Measurements from ENCODE around the gene HAO2.

The HAO2 gene

DNA sequence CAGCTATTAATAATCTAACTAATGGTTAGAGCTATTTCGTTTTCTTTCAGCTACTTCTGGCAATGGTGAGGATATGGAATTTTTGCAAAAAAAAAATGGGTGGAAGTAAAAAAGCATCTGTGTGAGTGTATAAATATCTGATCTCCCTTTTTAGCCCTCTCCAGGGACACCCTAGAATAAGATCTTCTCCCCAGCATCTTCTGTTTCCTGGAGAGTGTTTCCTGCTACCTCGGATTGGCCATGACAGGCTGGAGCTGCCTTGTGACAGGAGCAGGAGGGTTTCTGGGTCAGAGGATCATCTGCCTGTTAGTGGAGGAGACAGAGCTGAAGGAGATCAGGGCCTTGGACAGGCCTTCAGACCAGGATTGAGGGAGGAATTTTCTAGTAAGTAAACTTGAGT is 70.2 kb downstream of the HAO2 start:
- DNase-seq (ENCODE audit: low spot score) = no peak

DNA sequence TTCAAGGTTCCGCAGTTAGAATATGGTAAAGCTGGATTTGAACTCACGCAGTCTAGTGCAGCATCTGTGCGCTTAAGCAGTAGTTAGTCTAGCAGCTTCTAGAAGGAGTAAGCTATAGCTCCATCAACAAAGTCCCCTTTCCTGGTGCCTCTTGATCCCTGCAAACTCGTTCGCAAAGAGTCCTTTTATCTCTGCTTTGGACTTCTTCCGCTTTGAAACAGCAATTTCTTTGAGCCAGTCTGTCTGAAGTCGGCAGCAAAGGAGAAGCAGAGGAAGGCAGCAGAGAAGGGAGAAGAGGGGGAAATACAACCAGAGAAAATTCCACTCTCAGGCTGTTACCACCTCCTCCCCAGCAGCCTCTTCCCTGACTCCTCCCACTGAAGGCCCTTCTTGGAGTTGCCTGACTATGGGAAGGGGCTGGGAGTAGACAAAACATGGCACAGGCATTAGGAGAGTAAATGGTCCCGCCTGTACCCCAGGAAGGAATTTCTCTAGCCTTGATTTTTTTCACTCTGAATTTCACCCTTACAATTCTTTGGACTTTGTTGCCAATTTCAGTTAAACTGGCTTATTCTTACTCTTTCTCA is 72.2 kb downstream of the HAO2 start:
- DNase-seq (ENCODE audit: low spot score) = no peak

DNA sequence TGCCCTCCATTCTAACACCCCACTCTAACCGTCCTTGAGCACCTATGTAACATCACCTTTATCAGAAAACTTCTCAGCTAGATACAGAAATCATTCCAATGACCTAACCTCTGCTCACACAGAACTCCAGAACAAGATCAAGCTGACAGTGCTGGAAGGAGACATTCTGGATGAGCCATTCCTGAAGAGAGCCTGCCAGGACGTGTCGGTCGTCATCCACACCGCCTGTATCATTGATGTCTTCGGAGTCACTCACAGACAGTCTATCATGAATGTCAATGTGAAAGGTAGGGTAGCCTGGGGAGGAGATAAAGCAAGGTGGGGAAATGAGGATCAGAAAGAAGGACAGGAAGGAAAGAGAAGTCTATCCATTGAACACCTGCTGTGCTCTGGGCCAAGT is 74.2 kb downstream of the HAO2 start:
- no peak for DNase-seq (ENCODE audit: low spot score)

All from AG08395 (cell line).